Skeletal muscle satellite cell (primary cell): ENCODE measurements around the gene IGLL5.

ENCODE experiments used
- H3K27me3 ChIP-seq: 2 replicates; pipeline ENCODE4 v1.7.0; 2013; ENCODE audit warnings: low read length; ENCODE audit not compliant: control insufficient read depth, insufficient read depth
- H3K36me3 ChIP-seq: 2 replicates; pipeline ENCODE4 v1.7.0; 2013; ENCODE audit warnings: mild to moderate bottlenecking, control low read depth, low read length; ENCODE audit not compliant: insufficient read depth
- H3K4me1 ChIP-seq: 2 replicates; pipeline ENCODE4 v1.7.0; 2013; ENCODE audit warnings: low read length; ENCODE audit not compliant: control insufficient read depth, insufficient read depth
- H3K4me2 ChIP-seq: 2 replicates; pipeline ENCODE4 v1.7.0; 2013; ENCODE audit warnings: mild to moderate bottlenecking, low read length
- H3K4me3 ChIP-seq: 2 replicates; pipeline ENCODE4 v1.7.0; 2013; ENCODE audit warnings: low read length
- H3K9ac ChIP-seq: 2 replicates; pipeline ENCODE4 v1.7.0; 2013; ENCODE audit warnings: mild to moderate bottlenecking, low read depth, low read length, moderate library complexity
- H3K9me3 ChIP-seq: replicated peaks from 2 replicates; pipeline ENCODE4 v1.7.0; 2013; ENCODE audit warnings: mild to moderate bottlenecking, control low read depth, low read length

IGLL5 gene

GRCh38 chr22:22851969-22852368 is 35.6 kb upstream of the IGLL5 start:
- H3K36me3 ChIP-seq: no peaks in the 10 kb centered on the region
- no peak overlapping the region for H3K4me2 ChIP-seq
- no peaks in the 10 kb centered on the region for H3K4me1 ChIP-seq
- peaks cover 38% of the 10 kb centered on the region for H3K27me3 ChIP-seq
- no peaks in the 10 kb centered on the region for H3K9me3 ChIP-seq
- no peak overlapping the region for H3K9ac ChIP-seq
- no peak overlapping the region for H3K4me3 ChIP-seq

- no peaks in the 10 kb centered on the region for H3K4me1 ChIP-seq
- no peak overlapping the region for H3K9ac ChIP-seq
- no peak overlapping the region for H3K4me3 ChIP-seq
- H3K9me3 ChIP-seq: no peaks in the 10 kb centered on the region
- no peak overlapping the region for H3K4me2 ChIP-seq
- H3K27me3 ChIP-seq: peaks cover 42% of the 10 kb centered on the region
- H3K36me3 ChIP-seq: no peaks in the 10 kb centered on the region
These were observed 33.9 kb upstream of the IGLL5 start for GRCh38 chr22:22853713-22854112.

GRCh38 chr22:22854466-22854865 is 33.1 kb upstream of the IGLL5 start:
- H3K9ac ChIP-seq: no peak overlapping the region
- H3K27me3 ChIP-seq: peaks cover 42% of the 10 kb centered on the region
- no peaks in the 10 kb centered on the region for H3K36me3 ChIP-seq
- no peak overlapping the region for H3K4me2 ChIP-seq
- H3K9me3 ChIP-seq: no peaks in the 10 kb centered on the region
- H3K4me3 ChIP-seq: no peak overlapping the region
- H3K4me1 ChIP-seq: no peaks in the 10 kb centered on the region

GRCh38 chr22:22855085-22855484 is 32.5 kb upstream of the IGLL5 start:
- Histone ChIP-seq H3K9me3 (no peaks in the 10 kb centered on the region), H3K4me3 (no peak overlapping the region), H3K9ac (no peak overlapping the region), H3K27me3 (peaks cover 42% of the 10 kb centered on the region), H3K4me2 (no peak overlapping the region), H3K4me1 (no peaks in the 10 kb centered on the region), H3K36me3 (no peaks in the 10 kb centered on the region)

- no peak overlapping the region for H3K9ac ChIP-seq
- H3K4me3 ChIP-seq: no peak overlapping the region
- H3K4me1 ChIP-seq: no peaks in the 10 kb centered on the region
- no peak overlapping the region for H3K4me2 ChIP-seq
- no peaks in the 10 kb centered on the region for H3K36me3 ChIP-seq
- no peaks in the 10 kb centered on the region for H3K9me3 ChIP-seq
- H3K27me3 ChIP-seq: peaks cover 42% of the 10 kb centered on the region
These were observed 31.9 kb upstream of the IGLL5 start for GRCh38 chr22:22855617-22856308.

GRCh38 chr22:22856364-22856763 is 31.3 kb upstream of the IGLL5 start:
- Histone ChIP-seq H3K4me3 (no peak overlapping the region), H3K27me3 (peaks cover 44% of the 10 kb centered on the region), H3K4me2 (no peak overlapping the region)

GRCh38 chr22:22856885-22857606 is 30.6 kb upstream of the IGLL5 start:
- H3K4me1 ChIP-seq: no peaks in the 10 kb centered on the region
- no peak overlapping the region for H3K4me2 ChIP-seq
- H3K4me3 ChIP-seq: no peak overlapping the region
- H3K9ac ChIP-seq: no peak overlapping the region
- H3K36me3 ChIP-seq: no peaks in the 10 kb centered on the region
- H3K9me3 ChIP-seq: no peaks in the 10 kb centered on the region
- peaks cover 47% of the 10 kb centered on the region for H3K27me3 ChIP-seq

More at GRCh38 chr22:22856364-22856763, 31.3 kb upstream of the IGLL5 start:
- Histone ChIP-seq H3K36me3 (no peaks in the 10 kb centered on the region), H3K4me1 (no peaks in the 10 kb centered on the region), H3K9ac (no peak overlapping the region), H3K9me3 (no peaks in the 10 kb centered on the region)

- Histone ChIP-seq H3K4me1 (no peaks in the 10 kb centered on the region), H3K9ac (no peak overlapping the region), H3K9me3 (no peaks in the 10 kb centered on the region), H3K27me3 (peaks cover 45% of the 10 kb centered on the region), H3K36me3 (no peaks in the 10 kb centered on the region), H3K4me3 (no peak overlapping the region), H3K4me2 (no peak overlapping the region)
These were observed 29.7 kb upstream of the IGLL5 start for GRCh38 chr22:22857607-22858558.

GRCh38 chr22:22858559-22858937 is 29.1 kb upstream of the IGLL5 start:
- Histone ChIP-seq H3K4me3 (no peak overlapping the region), H3K4me1 (no peaks in the 10 kb centered on the region), H3K36me3 (no peaks in the 10 kb centered on the region), H3K27me3 (peaks cover 42% of the 10 kb centered on the region), H3K4me2 (no peak overlapping the region), H3K9ac (no peak overlapping the region), H3K9me3 (no peaks in the 10 kb centered on the region)

GRCh38 chr22:22863001-22863400 is 24.6 kb upstream of the IGLL5 start:
- Histone ChIP-seq H3K9me3 (no peaks in the 10 kb centered on the region), H3K9ac (no peak overlapping the region)

GRCh38 chr22:22865311-22866072 is 22.1 kb upstream of the IGLL5 start:
- Histone ChIP-seq H3K9ac (no peak overlapping the region), H3K36me3 (no peaks in the 10 kb centered on the region), H3K4me3 (no peak overlapping the region)

More at GRCh38 chr22:22863001-22863400, 24.6 kb upstream of the IGLL5 start:
- Histone ChIP-seq H3K4me1 (no peaks in the 10 kb centered on the region), H3K4me2 (no peak overlapping the region), H3K36me3 (no peaks in the 10 kb centered on the region), H3K27me3 (peaks cover 55% of the 10 kb centered on the region), H3K4me3 (no peak overlapping the region)

More at GRCh38 chr22:22865311-22866072, 22.1 kb upstream of the IGLL5 start:
- Histone ChIP-seq H3K4me1 (no peaks in the 10 kb centered on the region), H3K27me3 (peaks cover 57% of the 10 kb centered on the region), H3K4me2 (no peak overlapping the region), H3K9me3 (no peaks in the 10 kb centered on the region)
